GM13977 (cell line): ENCODE data around the gene MED16.
"Not testable (repeated sequence)": the region's sequence is repeated elsewhere in the genome, so short reads cannot be mapped to it uniquely, and the experiment has no call there.

ENCODE experiments used
- DNase-seq: peaks from one replicate; pipeline ENCODE4 v3.0.0; 2012; ENCODE audit warnings: low spot score
- CTCF ChIP-seq: IDR thresholded peaks from 2 replicates; pipeline ENCODE4 v1.5.1; 2012; ENCODE audit warnings: mild to moderate bottlenecking, control low read depth; ENCODE audit not compliant: insufficient read depth; ENCODE audit errors: extremely low read depth, missing control alignments
- in situ Hi-C: fragments of 300-500 bp; cut with MboI; formaldehyde crosslinking; loops from one replicate; pipeline ENCODE4 v1.12.0; 2022; ENCODE audit warnings: low sequenced_read_pairs, low pct_unique_long_range_greater_than_20kb, mixed read lengths, inconsistent platforms; ENCODE audit not compliant: unreplicated experiment

Gene MED16

GRCh38 chr19:853014-853585, 39.9 kb downstream of the MED16 start:
- no peak for DNase-seq
- no peak for TF ChIP-seq CTCF
- in situ Hi-C loops, result loop anchor here (10.0 kb wide), 1 partner anchor 132 kb away; the partner anchor contains the start of gene WDR18

- no peak for DNase-seq
- no peak for TF ChIP-seq CTCF
- in situ Hi-C loops, result loop anchor here (10.0 kb wide), 1 partner anchor 132 kb away; the partner anchor contains the start of gene WDR18
Observed at GRCh38 chr19:852136-853013, 40.6 kb downstream of the MED16 start, which contains the start of gene ELANE. TSS of gene ELANE (plus strand) at chr19:852303. CDS start at chr19:852329, 26 bp downstream.

GRCh38 chr19:850979-851335, 42.0 kb downstream of the MED16 start:
- no peak for TF ChIP-seq CTCF
- in situ Hi-C loops, result loop anchor here (10.0 kb wide), 1 partner anchor 134 kb away; the partner anchor contains the start of gene WDR18
- no peak for DNase-seq

GRCh38 chr19:850221-850978, 42.6 kb downstream of the MED16 start:
- no peak for DNase-seq
- no peak for TF ChIP-seq CTCF
- in situ Hi-C loops, result loop anchor here (10.0 kb wide), 1 partner anchor 134 kb away; the partner anchor contains the start of gene WDR18

GRCh38 chr19:849195-849594, 43.8 kb downstream of the MED16 start:
- in situ Hi-C loops, DNase-seq: not testable (repeated sequence)

GRCh38 chr19:848386-848921, 44.5 kb downstream of the MED16 start:
- in situ Hi-C loops, result no loop called here

More at GRCh38 chr19:848386-848921, 44.5 kb downstream of the MED16 start:
- DNase-seq, result no peak
- no peak for TF ChIP-seq CTCF
